GM19023 (cell line): ENCODE data around the gene INTS2.

ENCODE experiments used
- ATAC-seq: cut with Tn5 transposase; IDR thresholded peaks from one replicate; pipeline ENCODE4 v1.9.1; 2021; ENCODE audit warnings: mild to moderate bottlenecking, moderate library complexity; ENCODE audit not compliant: unreplicated experiment

The INTS2 gene

DNA sequence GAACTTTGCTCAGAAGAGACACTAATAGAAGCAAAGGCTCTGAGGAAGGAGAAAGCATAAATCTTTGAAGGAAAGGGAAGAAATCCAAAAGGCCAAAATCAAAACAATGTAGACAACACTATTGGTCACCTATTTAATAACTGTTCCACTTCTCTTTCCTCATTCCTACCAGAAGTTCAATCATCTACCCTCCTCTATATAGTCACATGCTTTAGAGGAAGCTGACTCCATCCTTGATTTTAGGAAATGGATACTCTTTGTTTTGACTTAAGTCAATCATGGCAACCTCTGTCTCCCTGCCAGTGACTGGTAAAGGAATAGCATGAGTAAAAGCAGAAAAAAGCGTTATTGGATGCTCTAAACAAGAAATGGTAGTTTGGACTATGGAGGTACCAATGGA is 71.7 kb downstream of the INTS2 start:
- ATAC-seq, result no peak

DNA sequence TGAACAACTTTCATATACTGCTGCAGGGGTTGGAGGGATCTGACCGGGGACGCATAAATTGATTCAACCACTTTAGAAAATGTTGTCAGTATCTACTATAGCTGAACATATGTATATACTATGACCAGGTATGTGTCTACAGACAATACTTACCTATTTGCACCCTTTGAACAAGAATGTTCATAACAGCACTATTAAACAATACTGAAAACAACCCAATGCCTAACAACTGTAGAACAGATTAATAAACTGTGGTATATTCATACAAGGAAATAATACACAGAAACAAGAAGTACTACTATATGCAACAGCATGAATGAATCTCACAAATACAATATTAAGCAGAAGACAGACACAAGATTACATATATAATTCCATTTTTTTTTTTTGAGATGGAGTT is 74.9 kb downstream of the INTS2 start:
- ATAC-seq, result no peak

DNA sequence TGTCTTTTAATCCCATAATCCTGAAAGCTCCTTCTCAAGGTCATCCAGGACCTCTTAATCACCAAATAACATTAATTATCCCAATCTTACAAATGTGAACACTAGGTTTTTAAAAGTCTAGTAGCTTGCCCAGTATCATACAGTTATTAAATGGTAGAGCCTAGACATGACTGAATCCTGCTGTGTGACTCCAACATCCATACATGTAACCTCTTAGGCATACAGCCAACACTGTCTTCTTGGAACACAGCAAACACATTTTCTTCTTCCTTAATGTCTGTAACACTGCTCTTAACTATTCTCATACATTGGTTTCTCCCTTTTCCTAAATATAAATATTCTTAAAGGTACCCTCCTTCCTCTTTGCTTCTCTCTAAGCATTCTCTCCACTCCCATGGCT is 78.1 kb downstream of the INTS2 start:
- ATAC-seq, result no peak

DNA sequence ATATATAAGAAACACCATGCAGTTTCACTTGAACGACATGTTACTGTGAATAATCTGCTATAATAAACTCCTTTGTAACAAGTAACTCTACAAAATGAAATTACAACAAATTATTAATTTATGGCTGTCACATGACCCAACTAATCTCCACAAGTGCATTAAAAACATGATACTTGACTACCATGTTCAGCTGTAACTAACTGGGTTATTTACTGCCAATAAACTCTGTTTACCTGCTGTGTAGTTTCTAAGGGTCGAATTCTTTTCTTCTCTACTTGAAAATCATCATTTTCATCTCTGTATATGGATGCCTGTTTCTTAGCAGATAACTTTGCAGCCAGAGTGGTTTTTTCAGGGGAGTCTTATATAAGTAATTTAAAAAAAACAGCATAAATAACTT is 78.9 kb downstream of the INTS2 start:
- no peak for ATAC-seq

DNA sequence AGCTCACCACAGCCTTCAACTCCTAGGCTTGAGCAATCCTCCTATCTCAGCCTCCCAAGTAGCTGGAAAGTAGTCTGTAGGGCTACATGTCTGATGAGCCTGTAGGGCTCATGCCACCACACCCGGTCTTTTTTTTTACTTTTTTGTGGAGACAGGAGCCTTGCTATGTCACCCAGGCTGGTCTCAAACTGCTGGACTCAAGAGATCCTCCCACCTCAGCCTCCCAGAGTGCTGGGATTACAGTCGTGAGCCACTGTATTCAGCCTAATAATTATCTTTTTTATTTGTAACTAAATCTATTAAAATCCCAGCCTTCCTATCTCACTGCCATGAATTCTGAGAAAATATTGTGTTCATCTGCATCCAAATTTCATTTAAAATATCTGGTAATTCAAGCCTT is 79.5 kb downstream of the INTS2 start:
- no peak for ATAC-seq

DNA sequence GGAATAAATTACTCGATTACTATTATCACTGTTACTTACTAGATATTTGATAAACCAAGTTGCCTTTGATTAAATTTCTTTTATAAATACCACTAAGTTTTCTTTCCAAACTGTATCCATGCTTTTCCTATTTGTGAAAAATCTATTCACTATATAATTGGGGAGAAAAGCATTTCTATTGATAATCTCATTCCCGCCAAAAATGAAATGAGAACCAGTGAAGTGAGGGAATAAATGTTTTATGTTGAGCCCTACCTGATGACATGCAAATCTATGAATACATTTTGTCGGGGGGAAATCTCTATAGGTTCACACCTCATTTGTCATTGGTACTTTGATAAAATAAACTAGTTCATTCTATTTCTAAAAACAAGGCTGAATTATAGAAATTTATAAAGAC is 80.1 kb downstream of the INTS2 start:
- no peak for ATAC-seq

DNA sequence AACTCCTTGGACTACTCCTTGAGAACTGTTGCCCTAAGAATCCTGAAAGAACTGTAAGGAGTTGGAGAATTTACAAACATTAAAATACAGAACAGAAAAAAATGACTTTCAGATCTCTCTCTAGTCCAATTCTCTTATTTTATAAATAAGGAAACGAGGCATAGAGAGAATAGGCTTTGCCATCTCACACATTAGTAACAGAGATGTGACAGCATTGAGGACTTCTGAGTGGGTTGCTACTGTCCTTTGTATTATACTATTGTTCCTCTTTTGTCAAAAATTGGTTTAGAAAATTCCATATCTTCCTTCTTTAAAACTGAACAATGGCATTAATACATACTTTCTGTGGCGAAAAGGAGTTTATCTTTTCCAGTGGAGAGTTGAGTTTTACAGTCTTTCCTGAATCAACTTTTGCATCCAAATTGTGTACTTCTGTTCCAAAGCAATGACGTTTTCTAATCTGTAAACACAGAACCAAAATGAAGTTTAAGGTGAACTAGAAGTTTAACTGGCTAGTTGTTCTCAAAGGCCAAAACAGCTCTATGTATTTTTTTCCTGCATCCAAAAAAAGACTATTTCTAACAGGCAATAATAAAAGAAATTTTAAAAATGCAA is 80.9 kb downstream of the INTS2 start:
- no peak for ATAC-seq

DNA sequence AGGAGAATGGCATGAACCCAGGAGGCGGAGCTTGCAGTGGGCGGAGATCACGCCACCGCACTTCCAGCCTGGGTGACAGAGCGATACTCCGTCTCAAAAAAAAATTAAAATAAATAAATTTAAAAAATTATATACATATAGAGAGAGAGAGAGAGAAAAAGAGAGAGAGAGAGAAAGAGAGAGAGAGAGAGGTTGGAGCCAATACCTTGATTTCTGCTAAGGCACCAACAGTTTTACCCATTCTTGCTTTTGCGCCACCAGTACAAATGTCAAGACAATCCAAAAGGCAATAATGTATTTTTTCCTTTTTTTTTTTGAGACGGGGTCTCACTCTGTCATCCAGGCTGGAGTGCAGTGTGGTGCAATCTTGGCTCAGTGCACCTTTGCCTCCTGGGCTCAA is 81.7 kb downstream of the INTS2 start:
- ATAC-seq, result no peak

DNA sequence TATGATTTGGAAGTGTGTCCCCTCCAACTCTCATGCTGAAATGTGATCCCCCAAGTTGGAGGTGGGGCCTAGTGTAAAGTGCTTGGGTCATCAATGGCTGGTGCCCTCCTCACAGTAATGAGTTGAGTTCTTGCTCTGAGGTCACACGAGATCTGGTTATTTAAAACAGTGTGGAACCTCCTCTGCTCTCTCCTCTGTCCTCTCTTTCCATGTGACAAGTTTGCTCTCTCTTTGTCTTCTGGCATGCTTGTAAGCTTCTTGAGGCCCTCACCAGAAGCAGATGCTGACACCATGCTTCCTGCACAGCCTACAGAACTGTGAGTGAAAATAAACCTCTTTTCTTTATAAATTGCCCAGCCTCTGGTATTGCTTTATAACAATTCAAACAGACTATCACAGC is 84.3 kb downstream of the INTS2 start:
- ATAC-seq, result no peak

DNA sequence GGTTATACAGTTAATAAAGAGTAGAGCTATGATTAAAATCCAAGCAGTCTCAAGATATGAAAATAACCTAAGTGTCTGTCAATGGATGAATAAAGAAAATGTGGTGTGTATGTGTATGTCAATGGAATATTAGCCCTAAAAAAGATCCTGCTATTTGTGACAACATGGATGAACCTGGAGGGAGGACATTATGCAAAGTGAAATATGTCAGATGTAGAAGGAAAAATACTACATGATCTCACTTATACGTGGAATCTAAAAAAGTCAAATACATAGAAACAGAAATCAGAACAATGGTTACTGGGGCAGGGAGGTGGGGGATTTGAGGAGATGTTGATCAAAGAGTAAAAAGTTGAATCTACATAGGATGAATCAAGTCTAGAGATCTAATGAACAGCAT is 84.9 kb downstream of the INTS2 start:
- no peak for ATAC-seq

DNA sequence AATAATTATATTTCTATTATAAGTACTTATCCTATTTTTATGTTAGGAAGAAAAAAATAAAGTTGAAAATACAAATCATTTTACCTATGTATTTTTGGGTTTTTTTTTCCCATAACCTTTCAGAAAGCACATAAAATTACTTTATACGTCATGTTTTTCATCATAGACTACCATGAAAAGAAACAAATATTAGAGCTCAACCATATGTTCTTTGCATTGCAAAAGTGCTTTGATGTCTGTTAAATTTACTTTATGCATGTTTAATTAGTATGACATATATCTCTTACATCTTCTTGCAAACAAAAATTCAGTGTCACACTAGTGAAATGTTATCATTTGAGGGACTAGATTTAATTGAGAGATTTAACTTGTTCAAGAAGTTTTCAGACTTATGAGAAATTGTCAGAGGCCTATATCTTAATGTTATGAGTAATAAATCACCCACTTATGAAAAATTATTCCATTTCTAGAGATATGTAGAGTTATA is 88.4 kb downstream of the INTS2 start:
- no peak for ATAC-seq

DNA sequence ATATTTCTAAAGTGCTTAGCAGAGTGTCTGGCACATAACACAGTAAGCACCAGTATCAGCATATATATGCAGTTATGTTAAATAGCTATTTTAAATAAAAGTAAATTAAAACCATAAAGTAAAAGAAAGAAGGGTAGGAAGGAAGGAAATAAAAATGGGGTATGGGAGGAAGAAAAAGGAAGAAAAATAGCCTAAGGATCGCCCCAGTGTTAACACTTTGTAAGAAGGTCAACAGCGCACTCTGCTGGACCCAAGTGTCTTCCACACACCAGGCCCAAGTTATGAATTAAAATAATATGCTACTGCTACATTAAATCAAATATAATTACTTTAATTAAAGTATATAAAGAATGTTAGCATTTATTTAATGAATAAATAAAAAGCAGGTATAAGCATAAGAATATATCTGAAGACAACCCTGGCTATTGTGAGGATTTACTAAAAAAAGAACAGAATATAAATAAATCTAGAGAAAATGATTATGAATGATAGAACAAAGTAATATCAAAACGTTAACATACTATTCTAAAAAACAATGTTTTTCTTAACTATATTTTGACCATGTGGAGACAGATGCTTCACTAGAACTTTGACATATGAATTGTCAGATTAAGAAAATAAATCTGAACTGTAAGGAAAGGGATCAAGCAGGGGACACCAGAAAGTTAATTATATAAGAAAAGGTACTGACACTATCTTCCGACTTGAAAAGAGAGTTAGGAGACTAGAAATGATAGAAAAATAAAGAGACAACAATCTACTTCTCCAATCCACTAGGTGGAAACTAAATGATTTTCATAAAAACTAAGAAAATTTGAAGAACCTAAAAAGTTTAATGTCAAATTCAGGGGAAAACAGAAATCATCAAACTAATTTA is 90.4 kb downstream of the INTS2 start:
- no peak for ATAC-seq

DNA sequence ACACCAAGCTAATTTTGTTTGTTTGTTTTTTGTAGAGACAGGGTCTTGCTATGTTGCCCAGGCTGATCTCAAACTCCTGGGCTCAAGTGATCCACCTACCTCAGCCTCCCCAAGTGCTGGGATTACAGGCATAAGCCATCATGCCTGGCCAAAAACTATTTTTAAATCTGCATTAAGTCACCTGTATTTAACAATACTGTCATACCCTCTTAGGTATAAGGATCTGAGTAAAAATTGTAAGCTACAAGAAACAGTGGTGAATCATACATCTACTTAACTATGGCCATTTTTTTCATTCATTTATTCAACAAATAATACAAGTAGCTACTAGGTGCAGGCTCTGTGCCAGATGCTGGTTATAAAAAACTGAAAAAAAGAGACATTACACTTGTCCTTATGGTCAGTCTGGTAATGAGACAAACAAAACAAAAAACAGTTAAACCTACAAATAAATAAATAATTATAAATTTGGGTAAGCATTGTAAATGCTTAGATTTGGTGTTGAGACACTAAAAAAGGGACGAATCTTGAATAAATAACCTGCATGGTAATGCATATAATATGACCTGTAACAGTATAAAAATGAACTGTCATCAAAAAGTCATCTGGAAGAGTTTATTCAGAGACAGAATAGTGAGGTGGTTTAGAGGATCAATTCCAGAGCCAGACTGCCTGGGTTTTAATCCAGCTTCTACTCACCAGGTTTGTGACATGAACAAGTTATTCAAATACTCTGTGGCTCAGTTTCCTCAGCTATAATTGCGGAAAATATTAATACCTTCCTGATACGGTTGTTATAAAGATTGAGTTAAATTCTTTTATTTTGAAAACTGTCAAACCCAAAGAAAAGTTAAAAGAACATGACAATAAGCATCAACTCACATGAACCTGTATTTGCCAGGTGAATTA is 91.3 kb downstream of the INTS2 start:
- no peak for ATAC-seq

DNA sequence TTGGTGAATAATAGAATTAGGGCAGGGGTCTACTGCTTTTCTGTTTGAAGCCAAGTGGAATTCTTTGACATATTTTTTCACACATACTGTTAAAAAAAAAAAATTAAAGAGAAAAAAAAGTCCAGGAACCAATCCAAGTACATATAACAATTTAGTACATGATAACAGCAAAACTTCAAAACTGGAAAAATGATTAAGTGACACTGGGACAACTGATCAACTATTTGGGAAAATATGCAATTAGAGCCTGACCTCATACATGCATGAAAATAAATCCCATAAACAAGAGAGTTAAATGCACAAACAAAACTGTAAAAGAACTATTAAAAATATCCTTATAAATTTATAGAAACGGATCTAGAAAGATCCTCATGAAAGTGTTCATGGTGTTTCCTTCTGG is 92.2 kb downstream of the INTS2 start:
- ATAC-seq, result no peak

DNA sequence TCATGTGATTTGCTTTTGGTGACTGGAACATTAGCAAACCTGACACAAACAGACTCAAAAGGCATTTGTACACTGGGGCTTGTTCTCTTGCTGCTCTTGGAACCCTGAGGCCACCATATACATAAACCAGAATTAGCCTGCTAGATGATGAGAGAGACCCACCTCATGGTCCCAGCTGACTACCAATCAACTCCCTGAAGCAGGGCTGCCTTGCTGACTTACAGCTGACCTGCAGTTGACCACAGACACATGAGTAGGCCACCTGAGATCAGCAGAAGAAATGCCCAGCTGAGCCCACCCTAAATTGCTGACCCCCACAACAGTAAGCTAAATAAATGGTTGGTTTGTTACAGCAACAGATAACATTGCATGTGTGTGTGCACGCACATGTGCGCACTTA is 93.2 kb downstream of the INTS2 start:
- ATAC-seq, result no peak

DNA sequence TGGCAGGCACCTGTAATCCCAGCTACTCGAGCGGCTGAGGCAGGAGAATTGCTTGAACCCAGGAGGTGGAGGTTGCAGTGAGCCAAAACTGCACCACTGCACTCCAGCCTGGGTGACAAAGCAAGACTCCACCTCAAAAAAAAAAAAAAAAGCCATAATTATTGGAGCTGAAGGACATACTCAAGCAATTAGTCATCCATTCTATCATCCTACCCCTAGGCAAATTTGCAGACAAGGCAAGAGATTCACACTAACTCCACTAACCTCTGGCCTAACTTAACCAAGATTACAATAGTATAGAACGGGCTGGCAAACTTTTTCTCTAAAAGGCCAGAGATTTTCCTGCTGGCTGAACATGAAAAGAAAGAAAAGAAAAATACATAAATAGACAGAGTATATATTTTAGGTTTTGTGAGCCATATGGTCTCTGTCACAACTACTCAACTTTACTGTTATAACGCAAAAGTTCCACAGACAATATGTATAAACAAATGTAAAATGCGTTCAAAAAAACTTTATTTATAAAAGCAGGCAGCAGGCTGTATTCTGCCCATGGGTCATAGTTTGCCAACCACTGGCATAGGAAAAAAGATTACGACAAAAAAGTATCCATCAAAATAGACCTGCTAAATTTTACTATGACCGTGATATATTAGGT is 94.1 kb downstream of the INTS2 start:
- no peak for ATAC-seq

DNA sequence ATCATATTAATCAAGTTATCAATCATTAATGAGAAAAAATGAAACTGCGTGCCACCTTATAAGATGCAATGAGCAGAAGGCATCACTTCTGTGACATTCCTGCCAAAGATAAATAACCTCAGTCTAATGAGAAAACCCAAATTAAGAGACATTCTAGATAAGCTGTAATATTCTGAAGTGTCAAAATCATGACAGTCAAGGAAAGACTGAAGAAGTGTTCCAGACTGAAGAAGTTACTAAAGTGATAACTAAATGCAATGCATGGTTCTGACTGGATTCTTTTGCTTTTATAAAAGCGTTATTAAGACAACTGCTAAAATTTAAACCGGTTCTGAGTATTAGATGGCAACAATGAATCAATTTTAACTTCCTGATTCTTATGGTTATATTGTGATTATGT is 95.3 kb downstream of the INTS2 start:
- ATAC-seq, result no peak

DNA sequence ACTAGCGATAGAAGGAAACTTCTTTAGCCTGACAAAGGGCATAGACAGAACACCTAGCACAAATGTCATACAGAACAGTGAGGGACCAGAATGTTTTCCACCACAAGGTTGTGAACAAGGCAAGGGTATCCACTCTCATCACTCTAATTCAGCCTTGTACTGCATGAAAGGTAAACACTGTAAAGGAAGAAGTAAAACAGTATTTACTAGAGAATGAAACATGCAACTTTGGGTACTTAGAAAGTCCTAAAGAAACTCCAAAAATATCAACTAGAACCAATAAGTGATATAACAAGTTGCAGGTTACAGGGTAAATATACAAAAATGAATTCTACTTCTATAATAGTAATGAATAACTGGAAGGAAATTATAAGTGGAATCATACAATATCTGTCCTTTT is 96.7 kb downstream of the INTS2 start:
- ATAC-seq, result no peak

DNA sequence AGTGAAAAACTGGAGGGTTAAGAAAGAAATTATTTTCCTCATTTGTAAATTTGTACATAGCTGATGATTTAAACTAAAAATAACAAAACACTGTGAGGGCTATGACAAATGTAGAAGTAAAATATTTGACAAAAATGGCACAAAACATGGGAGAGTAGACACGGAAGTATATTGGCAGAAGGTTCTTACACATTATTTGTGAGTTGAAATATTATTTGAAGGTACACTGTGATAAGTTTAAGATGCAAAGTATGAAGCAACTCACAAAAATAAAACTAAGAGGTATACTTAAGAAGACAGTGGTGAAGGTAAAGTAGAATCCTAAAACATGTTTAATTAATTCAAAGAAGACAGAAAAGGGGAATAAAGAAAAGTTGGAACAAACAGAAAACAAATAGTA is 99.1 kb downstream of the INTS2 start:
- no peak for ATAC-seq

DNA sequence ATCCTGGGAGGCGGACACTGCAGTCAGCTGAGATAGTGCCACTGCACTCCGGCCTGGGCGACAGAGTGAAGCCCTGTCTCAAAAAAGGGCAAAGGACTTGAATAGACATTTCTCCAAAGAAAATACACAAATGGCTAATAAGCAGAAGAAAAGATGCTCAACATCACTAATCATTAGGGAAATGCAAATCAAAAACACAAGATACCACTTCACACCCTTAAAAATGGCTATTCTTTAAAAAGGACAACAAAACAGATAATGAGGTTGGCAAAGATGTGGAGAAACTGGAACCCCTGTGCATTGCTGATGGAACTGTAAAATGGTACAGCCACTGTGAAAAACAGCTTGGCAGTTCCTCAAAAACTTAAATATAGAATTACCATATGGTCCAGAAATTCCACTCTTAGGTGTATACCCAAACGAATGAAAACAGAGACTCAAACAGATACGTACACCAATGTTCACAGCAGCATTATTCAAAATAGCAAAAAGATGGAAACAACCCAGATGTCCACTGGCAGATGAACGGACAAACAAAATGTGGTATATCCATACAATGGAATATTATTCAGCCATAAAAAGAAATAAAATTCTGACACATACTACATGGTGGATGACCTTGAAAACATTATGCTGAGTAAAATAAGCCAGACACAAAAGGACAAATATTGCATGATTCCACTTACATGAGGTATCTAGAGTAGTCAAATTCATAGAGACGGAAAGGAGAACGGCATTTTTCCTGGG is 100.0 kb downstream of the INTS2 start:
- no peak for ATAC-seq
